ENCODE results near the gene NPC1.

DNA sequence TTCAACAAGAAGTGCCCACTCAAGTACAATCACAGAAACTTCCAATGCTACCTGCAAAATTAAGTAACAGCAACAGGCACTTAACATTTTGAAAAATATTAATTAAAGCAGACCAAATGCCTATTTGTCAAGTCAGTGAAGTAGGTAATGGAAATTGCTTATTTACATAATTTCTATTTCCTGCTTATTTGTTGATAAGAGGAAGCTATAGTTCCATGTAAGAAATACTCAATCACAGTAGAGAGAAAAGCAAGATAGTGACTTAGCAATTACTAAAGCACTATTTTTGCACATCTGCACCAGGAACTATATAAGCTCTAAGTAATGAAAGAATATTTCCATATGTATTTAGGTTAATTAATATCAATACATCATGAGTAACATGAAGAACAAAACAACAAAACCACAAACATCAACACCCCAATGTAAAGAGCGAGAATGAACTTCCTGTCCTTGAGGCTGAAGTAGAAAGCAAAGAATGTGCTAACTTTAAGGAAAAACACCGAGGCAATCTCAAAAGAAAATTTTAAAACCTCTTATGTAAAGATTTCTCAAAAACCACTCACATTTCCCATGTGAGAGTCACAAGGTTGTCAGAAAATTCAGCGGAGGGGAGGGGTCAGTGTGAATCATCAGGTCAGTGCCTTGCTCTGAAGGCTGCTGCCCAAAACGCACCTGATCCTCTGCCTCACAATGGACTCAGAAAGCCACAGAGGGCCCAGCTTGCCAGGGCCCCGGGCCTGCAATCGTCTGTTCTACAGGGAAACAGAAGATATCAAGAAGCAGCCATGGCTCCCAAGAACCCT lies 12.5 kb downstream of the NPC1 start:
- no peak for TF ChIP-seq EGR1 (IDR thresholded peaks at IDR 0.05; ENCODE audit: borderline replicate concordance, low read depth, low read length)
- TF ChIP-seq BRCA1 (IDR thresholded peaks at IDR 0.05; ENCODE audit: low read depth, low read length): no peak
- TF ChIP-seq, protein P1, sequence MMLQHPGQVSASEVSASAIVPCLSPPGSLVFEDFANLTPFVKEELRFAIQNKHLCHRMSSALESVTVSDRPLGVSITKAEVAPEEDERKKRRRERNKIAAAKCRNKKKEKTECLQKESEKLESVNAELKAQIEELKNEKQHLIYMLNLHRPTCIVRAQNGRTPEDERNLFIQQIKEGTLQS (IDR thresholded peaks at IDR 0.05; ENCODE audit: insufficient read depth, low read depth, low read length): no peak
- TF ChIP-seq, protein P2, sequence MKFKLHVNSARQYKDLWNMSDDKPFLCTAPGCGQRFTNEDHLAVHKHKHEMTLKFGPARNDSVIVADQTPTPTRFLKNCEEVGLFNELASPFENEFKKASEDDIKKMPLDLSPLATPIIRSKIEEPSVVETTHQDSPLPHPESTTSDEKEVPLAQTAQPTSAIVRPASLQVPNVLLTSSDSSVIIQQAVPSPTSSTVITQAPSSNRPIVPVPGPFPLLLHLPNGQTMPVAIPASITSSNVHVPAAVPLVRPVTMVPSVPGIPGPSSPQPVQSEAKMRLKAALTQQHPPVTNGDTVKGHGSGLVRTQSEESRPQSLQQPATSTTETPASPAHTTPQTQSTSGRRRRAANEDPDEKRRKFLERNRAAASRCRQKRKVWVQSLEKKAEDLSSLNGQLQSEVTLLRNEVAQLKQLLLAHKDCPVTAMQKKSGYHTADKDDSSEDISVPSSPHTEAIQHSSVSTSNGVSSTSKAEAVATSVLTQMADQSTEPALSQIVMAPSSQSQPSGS (IDR thresholded peaks at IDR 0.05; ENCODE audit: low read length): no peak
- no peak for TF ChIP-seq EP300 (IDR thresholded peaks at IDR 0.05; ENCODE audit: borderline replicate concordance in 1 of 2, low read depth in 2 of 2, low read length in 2 of 2)
- no peak for TF ChIP-seq RFX5 (IDR thresholded peaks at IDR 0.05; ENCODE audit: borderline replicate concordance, low read depth, low read length)
- TF ChIP-seq CBX8 (IDR thresholded peaks at IDR 0.05; ENCODE audit: borderline replicate concordance, low read depth, low read length): no peak

All from H1 (cell line).